ENCODE data around the gene ROR2.

DNA sequence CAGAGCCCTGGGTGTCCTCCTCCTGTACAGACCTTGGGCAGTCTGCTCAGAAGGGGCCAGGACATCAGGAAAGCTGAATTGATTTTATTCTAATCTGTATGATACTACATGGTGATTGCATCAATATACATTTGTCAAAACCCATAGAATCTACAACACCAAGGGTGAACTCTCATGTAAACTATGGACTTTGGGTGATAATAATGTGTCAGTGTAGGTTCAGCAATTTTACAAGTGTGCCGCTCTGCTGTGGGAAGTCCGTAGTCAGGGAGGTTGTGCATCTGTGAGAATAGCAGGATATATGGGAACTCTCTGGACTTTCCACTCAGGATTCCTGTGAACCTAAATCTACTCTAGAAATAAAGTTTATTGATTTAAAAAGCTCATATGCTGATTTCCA lies 371.1 kb downstream of the ROR2 start:
- TF ChIP-seq, protein P1, sequence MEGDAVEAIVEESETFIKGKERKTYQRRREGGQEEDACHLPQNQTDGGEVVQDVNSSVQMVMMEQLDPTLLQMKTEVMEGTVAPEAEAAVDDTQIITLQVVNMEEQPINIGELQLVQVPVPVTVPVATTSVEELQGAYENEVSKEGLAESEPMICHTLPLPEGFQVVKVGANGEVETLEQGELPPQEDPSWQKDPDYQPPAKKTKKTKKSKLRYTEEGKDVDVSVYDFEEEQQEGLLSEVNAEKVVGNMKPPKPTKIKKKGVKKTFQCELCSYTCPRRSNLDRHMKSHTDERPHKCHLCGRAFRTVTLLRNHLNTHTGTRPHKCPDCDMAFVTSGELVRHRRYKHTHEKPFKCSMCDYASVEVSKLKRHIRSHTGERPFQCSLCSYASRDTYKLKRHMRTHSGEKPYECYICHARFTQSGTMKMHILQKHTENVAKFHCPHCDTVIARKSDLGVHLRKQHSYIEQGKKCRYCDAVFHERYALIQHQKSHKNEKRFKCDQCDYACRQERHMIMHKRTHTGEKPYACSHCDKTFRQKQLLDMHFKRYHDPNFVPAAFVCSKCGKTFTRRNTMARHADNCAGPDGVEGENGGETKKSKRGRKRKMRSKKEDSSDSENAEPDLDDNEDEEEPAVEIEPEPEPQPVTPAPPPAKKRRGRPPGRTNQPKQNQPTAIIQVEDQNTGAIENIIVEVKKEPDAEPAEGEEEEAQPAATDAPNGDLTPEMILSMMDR (IDR thresholded peaks at IDR 0.05) = no peak
- no peak for TF ChIP-seq POLR2A (IDR thresholded peaks at IDR 0.05)
